Measurements from ENCODE around the gene LRFN2.

LRFN2 gene

GRCh38 chr6:40484066-40484465 is 103.1 kb downstream of the LRFN2 start:
- Histone ChIP-seq H3K4me2 (ENCODE audit: low read length) (no peak overlapping the region), H3K9me3 (ENCODE audit: control insufficient read depth, low read length) (no peaks in the 10 kb centered on the region), H3K79me2 (no peaks in the 10 kb centered on the region), H2AFZ (no peak overlapping the region), H3K4me3 (ENCODE audit: low read depth, low read length) (no peak overlapping the region), H3K27ac (no peak overlapping the region), H3K9ac (no peak overlapping the region), H3K4me1 (peaks cover 2% of the 10 kb centered on the region), H3K27me3 (ENCODE audit: control insufficient read depth, insufficient read depth, low read length) (no peaks in the 10 kb centered on the region), H3K36me3 (ENCODE audit: control insufficient read depth, insufficient read depth, low read length) (no peaks in the 10 kb centered on the region)
- no peak for TF ChIP-seq CTCF (IDR thresholded peaks at IDR 0.05)

GRCh38 chr6:40482532-40482931 is 104.6 kb downstream of the LRFN2 start:
- Histone ChIP-seq H3K9me3 (ENCODE audit: control insufficient read depth, low read length) (no peaks in the 10 kb centered on the region), H2AFZ (no peak overlapping the region), H3K36me3 (ENCODE audit: control insufficient read depth, insufficient read depth, low read length) (no peaks in the 10 kb centered on the region), H3K27me3 (ENCODE audit: control insufficient read depth, insufficient read depth, low read length) (no peaks in the 10 kb centered on the region), H3K27ac (no peak overlapping the region), H3K79me2 (no peaks in the 10 kb centered on the region), H3K4me1 (peaks cover 2% of the 10 kb centered on the region), H3K9ac (no peak overlapping the region), H3K4me3 (ENCODE audit: low read depth, low read length) (no peak overlapping the region), H3K4me2 (ENCODE audit: low read length) (no peak overlapping the region)
- no peak for TF ChIP-seq CTCF (IDR thresholded peaks at IDR 0.05)

- H3K27me3 ChIP-seq (ENCODE audit: control insufficient read depth, insufficient read depth, low read length): no peaks in the 10 kb centered on the region
- H3K9me3 ChIP-seq (ENCODE audit: control insufficient read depth, low read length): no peaks in the 10 kb centered on the region
- H3K36me3 ChIP-seq (ENCODE audit: control insufficient read depth, insufficient read depth, low read length): no peaks in the 10 kb centered on the region
- H3K4me2 ChIP-seq (ENCODE audit: low read length): no peak overlapping the region
- H3K79me2 ChIP-seq: no peaks in the 10 kb centered on the region
- no peak overlapping the region for H3K4me3 ChIP-seq (ENCODE audit: low read depth, low read length)
- no peak for TF ChIP-seq CTCF (IDR thresholded peaks at IDR 0.05)
- H3K27ac ChIP-seq: no peak overlapping the region
- H3K9ac ChIP-seq: no peak overlapping the region
- H2AFZ ChIP-seq: no peak overlapping the region
- peaks cover 2% of the 10 kb centered on the region for H3K4me1 ChIP-seq
Measured at GRCh38 chr6:40480678-40481077, 106.5 kb downstream of the LRFN2 start.

GRCh38 chr6:40479706-40480105 is 107.5 kb downstream of the LRFN2 start:
- Histone ChIP-seq H3K36me3 (ENCODE audit: control insufficient read depth, insufficient read depth, low read length) (no peaks in the 10 kb centered on the region), H3K9me3 (ENCODE audit: control insufficient read depth, low read length) (no peaks in the 10 kb centered on the region), H2AFZ (no peak overlapping the region), H3K27ac (no peak overlapping the region), H3K27me3 (ENCODE audit: control insufficient read depth, insufficient read depth, low read length) (no peaks in the 10 kb centered on the region), H3K4me2 (ENCODE audit: low read length) (no peak overlapping the region), H3K4me3 (ENCODE audit: low read depth, low read length) (no peak overlapping the region), H3K9ac (no peak overlapping the region), H3K79me2 (no peaks in the 10 kb centered on the region), H3K4me1 (peaks cover 2% of the 10 kb centered on the region)
- no peak for TF ChIP-seq CTCF (IDR thresholded peaks at IDR 0.05)

GRCh38 chr6:40477246-40478126 is 109.7 kb downstream of the LRFN2 start:
- H3K27me3 ChIP-seq (ENCODE audit: control insufficient read depth, insufficient read depth, low read length): no peaks in the 10 kb centered on the region
- H3K27ac ChIP-seq: no peak overlapping the region
- H3K36me3 ChIP-seq (ENCODE audit: control insufficient read depth, insufficient read depth, low read length): no peaks in the 10 kb centered on the region

More at GRCh38 chr6:40477246-40478126, 109.7 kb downstream of the LRFN2 start:
- Histone ChIP-seq H3K4me2 (ENCODE audit: low read length) (no peak overlapping the region), H3K9me3 (ENCODE audit: control insufficient read depth, low read length) (no peaks in the 10 kb centered on the region), H3K4me1 (peaks cover 10% of the 10 kb centered on the region), H3K79me2 (no peaks in the 10 kb centered on the region), H3K9ac (no peak overlapping the region), H3K4me3 (ENCODE audit: low read depth, low read length) (no peak overlapping the region), H2AFZ (no peak overlapping the region)
- TF ChIP-seq CTCF (IDR thresholded peaks at IDR 0.05): no peak

Measured in parathyroid adenoma (tissue), 2 donors.